Measurements from ENCODE around the gene HS3ST6. TPM values are rescaled to one million over a fixed set of nuclear protein-coding genes. Genes with fewer than 3 reads are reported as not detected.

The HS3ST6 gene
- total and polyA plus RNA-seq, 2 experiments from 2014 or later = not detected

DNA sequence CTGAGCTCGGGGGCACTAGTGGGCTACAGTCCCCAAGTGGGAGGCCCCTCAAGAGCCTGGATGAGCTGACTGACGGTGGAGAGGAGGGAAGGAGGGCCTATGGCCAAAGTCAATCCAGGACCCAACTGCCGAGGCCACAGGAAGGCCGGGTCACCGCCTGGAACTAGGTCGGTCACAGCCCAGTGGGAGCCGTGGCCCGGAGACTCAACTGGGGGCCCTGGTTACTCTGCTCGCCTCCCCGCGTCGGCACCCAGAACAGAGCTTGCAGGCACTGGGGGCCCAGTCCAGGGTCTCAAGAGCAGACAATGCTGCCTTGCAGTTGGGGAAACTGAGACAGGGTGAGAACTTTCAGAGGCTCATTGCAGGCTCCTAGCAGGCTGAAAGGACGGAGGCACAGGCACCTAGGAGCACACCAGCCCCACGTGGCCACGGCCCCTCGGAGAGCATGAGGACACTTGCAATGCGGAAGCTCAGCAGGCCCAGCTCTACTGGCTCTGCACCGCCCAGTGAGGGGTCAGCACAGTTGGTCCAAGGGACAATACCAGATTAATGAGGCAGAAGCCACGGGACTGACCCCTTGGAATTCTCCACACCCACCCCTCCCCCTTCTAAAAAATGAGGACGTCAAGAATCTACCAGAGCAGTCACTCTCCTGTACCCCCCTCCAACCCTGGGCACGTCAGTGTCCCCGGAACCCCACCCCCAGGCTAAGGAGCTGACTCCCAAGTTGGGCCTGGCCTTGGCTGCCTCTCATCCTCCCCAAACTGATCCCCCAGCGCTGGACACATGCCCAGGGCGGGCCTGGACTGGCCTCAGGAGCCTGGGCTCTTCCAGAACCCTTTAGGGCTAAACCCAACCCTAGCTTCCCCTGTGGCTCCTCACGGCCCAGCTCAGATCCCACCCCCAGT, 2.2 kb downstream of the HS3ST6 start:
- WGBS, 2 experiments (ENCODE audit: low coverage in 1 of 2, low lambda C conversion rate in 2 of 2, missing lambda C conversion rate in 2 of 2) = 62 to 68% methylated on average over 21 to 25 of the region's 25 CpGs
- Histone ChIP-seq H3K9me3 (ENCODE audit: low read depth) (no peaks in the 10 kb centered on the region), H2AFZ (no peak overlapping the region), H3K79me2 (ENCODE audit: insufficient read depth) (no peaks in the 10 kb centered on the region), H3K9me2 (ENCODE audit: insufficient read depth) (no peaks in the 10 kb centered on the region), H3K36me3 (ENCODE audit: low read depth) (no peaks in the 10 kb centered on the region), H3K4me2 (ENCODE audit: unreplicated experiment) (no peak overlapping the region), H3K4me3 (no peak overlapping the region), H3K27ac (no peak overlapping the region), H3K27me3 (replicated peaks; ENCODE audit: insufficient read depth) (peaks cover 41% of the 10 kb centered on the region), H4K20me1 (ENCODE audit: insufficient read depth) (no peaks in the 10 kb centered on the region), H3F3A (ENCODE audit: insufficient read depth) (no peaks in the 10 kb centered on the region), H3K9ac (no peak overlapping the region), H3K4me1 (ENCODE audit: insufficient read depth) (no peaks in the 10 kb centered on the region)
- DNase-seq = no peak
- in situ Hi-C loops (cut with MboI) = no loop called here
- TF ChIP-seq EZH2phosphoT487 (IDR thresholded peaks at IDR 0.05; ENCODE audit: insufficient read depth, low read depth) (no peak), EZH2 (IDR thresholded peaks at IDR 0.05; ENCODE audit: insufficient read depth, poor library complexity, severe bottlenecking) (no peak)

DNA sequence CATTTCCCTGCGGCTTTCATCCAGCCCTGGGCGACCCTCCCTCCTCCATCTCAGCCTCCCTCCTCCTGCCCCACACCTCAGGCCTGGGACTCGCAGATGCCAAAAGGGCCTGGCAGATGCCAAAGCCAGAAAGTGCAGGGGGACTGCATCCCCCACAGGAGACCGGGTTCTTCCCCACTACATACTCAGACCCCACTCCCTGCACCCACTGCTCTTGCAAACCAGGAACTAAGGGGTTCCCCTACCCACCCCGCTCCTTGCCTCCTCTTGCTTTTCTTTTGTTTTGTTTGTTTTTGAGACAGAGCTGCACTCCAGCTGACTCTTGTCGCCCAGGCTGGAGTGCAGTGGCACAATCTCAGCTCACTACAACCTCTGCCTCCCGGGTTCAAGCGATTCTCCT, 3.2 kb downstream of the HS3ST6 start:
- no peaks in the 10 kb centered on the region for H3K79me2 ChIP-seq (ENCODE audit: insufficient read depth)
- DNase-seq = no peak
- no peak overlapping the region for H3K4me3 ChIP-seq
- no peaks in the 10 kb centered on the region for H3K4me1 ChIP-seq (ENCODE audit: insufficient read depth)
- H4K20me1 ChIP-seq (ENCODE audit: insufficient read depth) = no peaks in the 10 kb centered on the region
- 48 to 61% methylated on average over 6 to 8 of the region's 8 CpGs for WGBS, 2 experiments (ENCODE audit: low coverage in 1 of 2, low lambda C conversion rate in 2 of 2, missing lambda C conversion rate in 2 of 2)
- in situ Hi-C loops (cut with MboI) = no loop called here
- H3F3A ChIP-seq (ENCODE audit: insufficient read depth) = no peaks in the 10 kb centered on the region
- no peaks in the 10 kb centered on the region for H3K36me3 ChIP-seq (ENCODE audit: low read depth)
- H3K4me2 ChIP-seq (ENCODE audit: unreplicated experiment) = no peak overlapping the region
- H3K9ac ChIP-seq = no peak overlapping the region
- H3K27ac ChIP-seq = no peak overlapping the region
- H3K9me3 ChIP-seq (ENCODE audit: low read depth) = no peaks in the 10 kb centered on the region
- no peak overlapping the region for H2AFZ ChIP-seq
- H3K9me2 ChIP-seq (ENCODE audit: insufficient read depth) = no peaks in the 10 kb centered on the region
- peaks cover 36% of the 10 kb centered on the region for H3K27me3 ChIP-seq (replicated peaks; ENCODE audit: insufficient read depth)
- TF ChIP-seq EZH2 (IDR thresholded peaks at IDR 0.05; ENCODE audit: insufficient read depth, poor library complexity, severe bottlenecking) (no peak), EZH2phosphoT487 (IDR thresholded peaks at IDR 0.05; ENCODE audit: insufficient read depth, low read depth) (no peak)

DNA sequence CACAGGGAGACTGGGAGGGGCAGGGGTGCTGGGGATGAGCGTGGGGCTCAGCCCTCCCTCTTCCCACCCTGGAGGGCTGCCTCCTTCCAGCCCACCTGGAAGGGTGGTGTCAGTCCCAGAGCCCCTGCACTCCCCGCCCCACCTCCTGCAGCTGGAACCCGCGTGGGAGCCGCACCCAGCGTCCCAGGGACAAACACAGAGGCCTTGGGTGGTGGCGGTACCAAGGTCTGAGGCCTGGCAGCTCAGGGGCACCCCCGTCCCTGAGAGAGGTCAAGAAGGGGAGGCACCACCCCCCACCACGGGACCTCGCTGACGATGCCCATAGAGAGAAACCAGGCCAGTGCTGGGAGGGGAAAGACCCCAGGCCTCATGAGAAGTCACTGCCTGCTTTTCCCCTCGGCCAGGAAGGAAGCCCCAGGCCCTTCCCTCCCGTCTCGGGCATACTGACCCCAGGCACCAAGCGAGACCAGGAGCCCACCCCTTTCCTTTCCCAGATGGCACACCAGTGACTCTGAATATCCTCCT, 4.1 kb downstream of the HS3ST6 start:
- no peaks in the 10 kb centered on the region for H3K36me3 ChIP-seq (ENCODE audit: low read depth)
- H3K9me3 ChIP-seq (ENCODE audit: low read depth) = no peaks in the 10 kb centered on the region
- H3K27me3 ChIP-seq (replicated peaks; ENCODE audit: insufficient read depth) = peaks cover 30% of the 10 kb centered on the region
- H3K9ac ChIP-seq = no peak overlapping the region
- no peaks in the 10 kb centered on the region for H3K9me2 ChIP-seq (ENCODE audit: insufficient read depth)
- H2AFZ ChIP-seq = no peak overlapping the region
- H3K4me3 ChIP-seq = no peak overlapping the region
- TF ChIP-seq EZH2 (IDR thresholded peaks at IDR 0.05; ENCODE audit: insufficient read depth, poor library complexity, severe bottlenecking) (no peak), EZH2phosphoT487 (IDR thresholded peaks at IDR 0.05; ENCODE audit: insufficient read depth, low read depth) (no peak)
- H4K20me1 ChIP-seq (ENCODE audit: insufficient read depth) = no peaks in the 10 kb centered on the region
- no peaks in the 10 kb centered on the region for H3F3A ChIP-seq (ENCODE audit: insufficient read depth)
- no peak for DNase-seq
- no peaks in the 10 kb centered on the region for H3K79me2 ChIP-seq (ENCODE audit: insufficient read depth)
- H3K4me1 ChIP-seq (ENCODE audit: insufficient read depth) = no peaks in the 10 kb centered on the region
- in situ Hi-C loops (cut with MboI) = no loop called here
- H3K4me2 ChIP-seq (ENCODE audit: unreplicated experiment) = no peak overlapping the region
- WGBS, 2 experiments (ENCODE audit: low coverage in 1 of 2, low lambda C conversion rate in 2 of 2, missing lambda C conversion rate in 2 of 2) = 29 to 36% methylated on average over 12 to 13 of the region's 15 CpGs
- no peak overlapping the region for H3K27ac ChIP-seq

DNA sequence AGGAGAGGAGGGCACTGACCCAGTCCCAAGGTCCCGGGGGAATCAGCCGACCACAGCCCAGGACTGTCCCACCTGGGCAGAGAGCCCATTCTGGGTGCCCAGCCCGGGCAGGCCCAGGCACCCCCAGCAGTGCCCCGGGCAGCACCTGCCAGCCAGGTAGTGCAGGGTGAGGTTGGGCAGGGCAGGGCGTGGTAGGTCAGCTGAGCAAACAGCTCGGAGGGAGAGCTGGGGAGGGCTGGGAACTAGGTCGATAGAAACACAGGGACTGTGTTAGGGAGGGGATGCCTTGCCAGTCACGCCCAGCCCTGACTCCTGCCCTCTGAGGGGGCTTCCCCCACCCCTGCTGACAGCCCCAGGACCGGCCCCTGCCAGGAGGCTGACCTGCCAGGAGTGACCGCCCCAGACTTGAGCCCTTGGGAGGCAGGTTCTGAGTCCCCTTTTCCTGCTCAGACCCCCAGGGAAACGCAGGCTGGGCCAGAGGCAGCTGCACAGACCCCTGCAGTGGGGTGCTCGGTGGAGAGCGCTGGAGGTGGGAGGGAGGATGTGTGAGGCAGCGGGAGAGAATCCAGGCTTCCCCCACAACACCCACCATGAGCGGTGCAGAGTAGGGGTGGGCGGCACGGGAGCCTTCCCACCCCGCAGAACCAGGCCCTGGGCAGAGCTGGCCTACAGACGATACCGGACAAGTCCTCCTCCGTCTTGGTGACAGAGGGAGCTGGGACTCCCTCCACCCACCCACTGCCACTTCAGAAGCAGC, 4.7 kb downstream of the HS3ST6 start:
- Histone ChIP-seq H3K9ac (no peak overlapping the region), H3K4me2 (ENCODE audit: unreplicated experiment) (no peak overlapping the region), H4K20me1 (ENCODE audit: insufficient read depth) (no peaks in the 10 kb centered on the region), H3K9me3 (ENCODE audit: low read depth) (no peaks in the 10 kb centered on the region), H3F3A (ENCODE audit: insufficient read depth) (no peaks in the 10 kb centered on the region), H3K27me3 (replicated peaks; ENCODE audit: insufficient read depth) (peaks cover 23% of the 10 kb centered on the region), H3K79me2 (ENCODE audit: insufficient read depth) (no peaks in the 10 kb centered on the region), H3K9me2 (ENCODE audit: insufficient read depth) (no peaks in the 10 kb centered on the region), H3K4me3 (no peak overlapping the region), H2AFZ (no peak overlapping the region), H3K4me1 (ENCODE audit: insufficient read depth) (no peaks in the 10 kb centered on the region), H3K36me3 (ENCODE audit: low read depth) (no peaks in the 10 kb centered on the region), H3K27ac (no peak overlapping the region)
- WGBS, 2 experiments (ENCODE audit: low coverage in 1 of 2, low lambda C conversion rate in 2 of 2, missing lambda C conversion rate in 2 of 2) = 33 to 48% methylated on average over 14 to 17 of the region's 21 CpGs
- DNase-seq = no peak
- TF ChIP-seq EZH2phosphoT487 (IDR thresholded peaks at IDR 0.05; ENCODE audit: insufficient read depth, low read depth) = no peak
- in situ Hi-C loops (cut with MboI) = no loop called here

Measured in GM23248 (cell line).